ENCODE data around the gene CHMP6. TPM values are rescaled to one million over a fixed set of nuclear protein-coding genes. Genes with fewer than 3 reads are reported as not detected.
"Not testable (repeated sequence)": the region's sequence is repeated elsewhere in the genome, so short reads cannot be mapped to it uniquely, and the experiment has no call there.

Gene CHMP6
- total RNA-seq, 2 experiments from 2014 or later, result 29.8 to 34.6 TPM

DNA sequence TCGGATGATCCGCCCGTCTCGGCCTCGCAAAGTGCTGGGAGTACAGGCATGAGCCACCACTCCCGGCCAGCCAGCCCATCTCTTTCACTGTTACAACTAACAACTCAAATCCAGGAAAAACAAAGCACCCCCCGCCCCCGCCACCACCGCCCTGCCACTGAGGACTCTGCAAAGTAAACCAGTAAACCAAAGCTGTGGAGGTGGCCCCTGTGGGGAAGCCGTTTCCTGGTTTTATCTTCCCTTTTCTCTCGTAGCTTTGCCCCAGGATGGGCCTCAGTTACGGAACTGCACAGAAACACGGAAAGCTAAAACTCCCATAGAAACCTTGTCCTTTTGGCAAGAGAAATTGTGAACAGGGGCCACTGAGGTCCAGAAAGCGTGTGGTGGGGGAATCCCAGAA lies 17.5 kb downstream of the CHMP6 start:
- DNase-seq (no peak), ATAC-seq (no peak)
- H3K27ac Mint-ChIP-seq, result no peak overlapping the region
- H3K36me3 Mint-ChIP-seq, result peaks cover 3% of the 10 kb centered on the region
- H3K9me3 Mint-ChIP-seq (ENCODE audit: low read depth), result peaks cover 3% of the 10 kb centered on the region
- peaks cover 25% of the 10 kb centered on the region for H3K27me3 Mint-ChIP-seq
- CTCF ChIA-PET, result no interaction called here
- peaks cover 10% of the 10 kb centered on the region for H3K4me1 Mint-ChIP-seq
- no peak overlapping the region for H3K4me3 Mint-ChIP-seq

DNA sequence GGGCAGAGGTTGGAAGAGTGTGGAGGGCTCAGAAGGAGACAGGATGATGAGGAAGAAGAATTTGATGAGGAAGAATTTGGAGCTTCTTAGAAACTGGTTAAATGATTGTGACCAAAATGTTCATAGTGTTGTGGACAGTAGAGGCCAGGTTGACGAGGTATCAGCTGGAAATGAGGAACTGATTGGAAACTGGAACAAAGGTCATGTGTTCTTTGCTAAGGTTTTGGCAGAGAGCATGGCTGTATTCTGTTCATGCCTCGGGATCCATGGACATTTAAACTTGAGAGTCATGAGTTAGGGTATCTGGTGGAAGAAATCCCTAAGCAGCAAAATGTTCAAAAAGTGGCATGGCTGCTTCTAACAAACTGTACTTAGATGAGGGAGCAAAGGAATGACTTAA lies 19.3 kb downstream of the CHMP6 start:
- no peak for DNase-seq

DNA sequence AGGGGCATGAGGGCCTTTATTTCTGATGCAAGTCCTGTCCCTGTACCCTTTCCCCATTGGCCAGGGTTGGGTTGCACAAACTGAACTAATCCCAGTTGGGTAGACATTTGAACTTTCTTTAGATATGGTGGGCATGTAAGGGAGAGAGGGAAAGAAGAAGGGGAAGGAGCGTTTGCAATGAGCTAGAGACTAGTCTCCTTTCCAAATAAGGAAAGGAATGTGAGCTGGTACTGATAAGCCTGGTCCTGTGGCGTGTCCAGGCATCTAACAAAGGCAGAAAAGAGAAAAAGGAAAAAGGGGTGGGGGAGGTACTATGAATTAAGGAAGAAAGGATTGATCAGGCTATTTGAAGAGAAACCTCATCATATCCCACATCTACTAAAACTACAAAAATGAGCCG lies 20.3 kb downstream of the CHMP6 start:
- peaks cover 9% of the 10 kb centered on the region for H3K27me3 Mint-ChIP-seq

More for the DNA sequence above, 19.3 kb downstream of the CHMP6 start:
- Mint-ChIP-seq H3K36me3 (peaks cover 6% of the 10 kb centered on the region), H3K27me3 (peaks cover 17% of the 10 kb centered on the region), H3K4me1 (peaks cover 3% of the 10 kb centered on the region), H3K4me3 (no peak overlapping the region), H3K27ac (no peak overlapping the region), H3K9me3 (ENCODE audit: low read depth) (peaks cover 6% of the 10 kb centered on the region)
- no peak for ATAC-seq
- CTCF ChIA-PET, result no interaction called here

DNA sequence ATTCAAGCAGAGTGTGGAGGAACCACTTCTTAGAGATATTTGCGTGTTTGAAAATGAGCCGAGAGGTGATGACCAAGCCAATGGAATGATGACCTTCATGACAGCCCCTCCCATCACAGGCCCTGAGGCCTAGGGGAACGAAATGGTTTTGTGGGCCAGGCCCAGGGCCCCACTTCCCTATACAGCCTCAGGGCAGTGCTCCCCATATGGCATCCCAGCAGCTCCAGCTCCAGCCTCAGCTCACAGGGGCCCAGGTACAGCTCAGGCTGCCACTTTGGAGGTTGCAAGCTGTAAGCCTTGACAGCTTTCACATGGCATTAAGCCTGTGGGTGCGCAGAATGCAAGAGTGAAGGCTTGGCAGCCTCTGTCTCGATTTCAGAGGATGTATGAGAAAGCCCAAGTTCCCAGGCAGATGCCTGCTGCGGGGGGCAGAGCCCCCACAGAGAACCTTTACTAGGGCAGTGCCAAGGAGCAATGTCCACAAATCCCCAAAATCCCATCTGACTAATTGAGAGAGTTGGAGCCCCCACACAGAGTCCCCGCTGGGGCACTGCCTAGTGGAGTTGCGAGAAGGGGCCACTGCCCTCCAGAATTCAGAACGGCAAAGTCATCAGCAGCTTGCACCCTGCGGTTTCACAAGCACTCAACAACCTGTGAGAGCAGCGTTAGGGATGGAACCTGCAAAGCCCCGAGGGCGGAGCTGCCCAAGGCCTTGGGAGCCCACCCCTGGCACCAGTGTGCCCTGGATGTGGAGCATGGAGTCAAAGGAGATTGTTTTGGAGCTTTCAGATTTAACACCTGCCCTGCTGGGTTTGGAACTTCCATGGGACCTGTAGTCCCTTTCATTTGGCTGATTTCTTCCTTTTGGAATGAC lies 21.2 kb downstream of the CHMP6 start:
- H3K36me3 Mint-ChIP-seq, result peaks cover 14% of the 10 kb centered on the region
- H3K27me3 Mint-ChIP-seq, result peaks cover 3% of the 10 kb centered on the region
- ATAC-seq (no peak), DNase-seq (no peak)
- no peak overlapping the region for H3K4me3 Mint-ChIP-seq
- peaks cover 6% of the 10 kb centered on the region for H3K9me3 Mint-ChIP-seq (ENCODE audit: low read depth)
- H3K4me1 Mint-ChIP-seq, result peaks cover 16% of the 10 kb centered on the region
- no peak overlapping the region for H3K27ac Mint-ChIP-seq
- CTCF ChIA-PET, result no interaction called here

More for the DNA sequence above, 20.3 kb downstream of the CHMP6 start:
- ATAC-seq (no peak), DNase-seq (no peak)
- CTCF ChIA-PET, result interaction anchor here (0.6 kb wide), 1 partner anchor 50 kb away, joined by 3 read pairs; no protein-coding TSS in a partner anchor
- Mint-ChIP-seq H3K4me3 (no peak overlapping the region), H3K36me3 (peaks cover 14% of the 10 kb centered on the region), H3K9me3 (ENCODE audit: low read depth) (peaks cover 6% of the 10 kb centered on the region), H3K27ac (no peak overlapping the region), H3K4me1 (peaks cover 9% of the 10 kb centered on the region)

DNA sequence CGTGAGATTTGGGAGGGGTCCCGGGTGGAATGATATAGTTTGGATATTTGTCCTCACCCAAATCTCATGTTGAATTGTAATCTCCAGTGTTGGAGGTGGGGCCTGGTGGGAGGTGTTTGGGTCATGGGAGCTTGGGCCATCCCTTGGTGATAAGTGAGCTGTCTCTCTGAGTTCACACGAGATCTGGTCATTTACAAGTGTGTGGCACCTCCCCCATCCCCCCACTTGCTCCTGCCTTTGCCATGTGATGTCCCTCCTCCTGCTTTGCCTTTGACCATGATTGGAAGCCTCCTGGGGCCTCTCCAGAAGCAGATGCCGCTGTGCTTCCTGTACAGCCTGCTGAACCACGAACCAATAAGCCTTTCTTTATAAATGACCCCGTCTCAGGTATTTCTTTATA lies 22.0 kb downstream of the CHMP6 start:
- peaks cover 3% of the 10 kb centered on the region for H3K27me3 Mint-ChIP-seq
- CTCF ChIA-PET, result no interaction called here

DNA sequence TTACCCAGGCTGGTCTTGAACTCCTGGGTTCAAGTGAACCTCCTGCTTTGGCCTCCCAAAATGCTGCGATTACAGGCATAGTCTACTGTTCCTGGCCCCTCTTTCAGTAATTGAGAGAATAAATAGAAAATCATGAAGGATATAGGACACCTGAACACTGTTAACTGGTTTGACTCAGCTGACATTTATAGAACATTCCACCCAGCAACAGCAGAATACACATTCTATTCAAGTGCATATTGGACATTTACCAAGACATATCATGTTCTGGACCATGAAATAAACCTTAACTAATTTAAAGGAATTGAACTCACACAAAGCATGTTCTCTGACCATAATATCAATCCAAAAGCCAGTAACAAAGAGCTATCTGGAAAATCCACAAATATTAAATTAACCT lies 23.5 kb downstream of the CHMP6 start:
- no peak for ATAC-seq
- peaks cover 3% of the 10 kb centered on the region for H3K27me3 Mint-ChIP-seq
- H3K36me3 Mint-ChIP-seq, result peaks cover 14% of the 10 kb centered on the region
- H3K4me3 Mint-ChIP-seq, result no peak overlapping the region
- CTCF ChIA-PET, result interaction anchor here (1.2 to 2.3 kb wide), 4 partner anchors 9 to 588 kb away, joined by 3 to 8 read pairs (median 4); no protein-coding TSS in a partner anchor
- H3K4me1 Mint-ChIP-seq, result peaks cover 33% of the 10 kb centered on the region
- H3K9me3 Mint-ChIP-seq (ENCODE audit: low read depth), result peaks cover 6% of the 10 kb centered on the region
- DNase-seq, result no peak
- no peak overlapping the region for H3K27ac Mint-ChIP-seq

More for the DNA sequence above, 22.0 kb downstream of the CHMP6 start:
- H3K4me1 Mint-ChIP-seq, result peaks cover 24% of the 10 kb centered on the region
- H3K27ac Mint-ChIP-seq, result no peak overlapping the region
- peaks cover 6% of the 10 kb centered on the region for H3K9me3 Mint-ChIP-seq (ENCODE audit: low read depth)
- ATAC-seq (no peak), DNase-seq (no peak)
- H3K4me3 Mint-ChIP-seq, result no peak overlapping the region
- peaks cover 14% of the 10 kb centered on the region for H3K36me3 Mint-ChIP-seq

DNA sequence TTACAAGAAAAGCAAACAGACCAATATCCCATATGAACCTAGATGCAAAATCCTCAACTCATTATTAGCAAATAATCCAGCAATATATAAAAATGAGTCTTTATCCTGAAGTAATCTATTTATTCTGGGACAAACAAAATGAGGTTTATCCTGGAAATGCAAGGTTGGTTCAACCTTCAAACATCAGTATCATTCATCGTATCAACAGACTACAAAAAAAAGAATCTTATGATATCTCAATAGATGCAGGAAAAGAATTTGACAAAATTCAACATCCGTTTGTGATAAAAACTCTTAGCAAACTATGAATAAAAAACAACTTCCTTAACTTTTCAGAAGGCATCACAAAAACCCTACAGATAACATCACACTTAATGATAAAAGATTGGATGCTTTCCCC lies 24.9 kb downstream of the CHMP6 start:
- peaks cover 11% of the 10 kb centered on the region for H3K36me3 Mint-ChIP-seq
- no peaks in the 10 kb centered on the region for H3K27me3 Mint-ChIP-seq
- H3K4me3 Mint-ChIP-seq, result no peak overlapping the region
- H3K27ac Mint-ChIP-seq, result peak overlapping the region; percentile 35
- H3K9me3 Mint-ChIP-seq (ENCODE audit: low read depth), result peaks cover 3% of the 10 kb centered on the region
- ATAC-seq, result no peak
- CTCF ChIA-PET, result interaction anchor here (12.6 kb wide), 1 partner anchor 87 kb away, joined by 135 read pairs; no protein-coding TSS in a partner anchor
- H3K4me1 Mint-ChIP-seq, result peaks cover 33% of the 10 kb centered on the region
- no peak for DNase-seq

DNA sequence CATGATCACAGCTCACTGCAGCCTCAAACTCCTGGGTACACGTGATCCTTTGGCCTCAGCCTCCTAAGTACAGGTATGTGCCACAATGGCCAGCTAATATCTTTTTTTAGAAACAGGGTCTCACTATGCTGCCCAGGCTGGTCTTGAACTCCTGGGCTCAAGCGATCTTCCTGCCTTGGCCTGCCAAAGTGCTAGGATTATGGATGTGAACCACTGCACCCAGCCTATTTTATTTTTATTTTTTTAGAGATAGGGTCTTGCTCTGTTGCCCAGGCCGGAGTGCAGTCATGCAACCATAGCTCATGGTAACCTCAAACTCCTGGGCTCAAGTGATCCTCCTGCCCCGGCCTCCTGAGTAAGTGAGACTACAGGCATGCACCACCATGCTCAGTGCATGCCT lies 25.7 kb downstream of the CHMP6 start:
- Mint-ChIP-seq H3K27ac (peak overlapping the region; percentile 90), H3K4me1 (peaks cover 33% of the 10 kb centered on the region), H3K36me3 (peaks cover 11% of the 10 kb centered on the region)
- not testable (repeated sequence) for DNase-seq; H3K9me3 Mint-ChIP-seq (ENCODE audit: low read depth); ATAC-seq; H3K4me3 Mint-ChIP-seq; H3K27me3 Mint-ChIP-seq
- CTCF ChIA-PET, result interaction anchor here (0.9 to 12.6 kb wide), 5 partner anchors 12 to 87 kb away, joined by 3 to 135 read pairs (median 16); no protein-coding TSS in a partner anchor

DNA sequence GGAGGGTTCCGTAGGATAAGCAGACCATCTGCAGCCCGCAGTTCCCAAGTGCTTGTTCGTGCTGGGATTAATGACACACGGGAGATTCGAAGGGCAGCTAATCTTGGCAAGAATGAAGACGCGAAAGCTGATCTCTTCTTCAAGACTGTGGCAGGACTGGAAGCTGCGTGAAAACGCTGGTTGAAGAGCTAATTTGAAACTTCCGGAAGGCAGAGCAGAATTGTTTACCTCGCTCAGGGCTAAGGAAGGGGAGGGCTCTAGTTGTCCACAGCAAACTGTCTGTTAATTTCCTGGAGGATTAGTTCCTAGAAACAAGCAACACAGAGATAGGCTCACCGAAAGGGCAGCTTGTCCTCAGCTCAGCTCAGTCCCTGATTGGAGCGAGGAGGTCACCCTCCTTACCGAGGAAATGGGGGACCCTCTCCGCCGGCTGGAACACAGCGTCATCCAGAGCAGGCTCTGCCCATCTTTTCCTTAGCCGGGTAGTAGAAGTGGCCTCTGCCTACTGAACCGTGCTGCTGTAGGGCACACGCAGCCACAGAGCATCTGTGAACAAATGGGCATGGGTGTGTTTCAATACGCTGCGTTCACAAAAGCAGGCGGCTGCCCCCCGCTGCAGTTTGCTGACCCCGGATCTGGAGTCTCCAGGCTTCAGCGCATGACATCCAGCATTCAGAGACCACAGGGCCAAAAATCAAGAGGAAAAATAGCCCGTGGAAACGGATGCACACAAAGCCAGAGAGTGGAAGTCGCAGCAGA lies 26.6 kb downstream of the CHMP6 start:
- DNase-seq, result peak; percentile 80
- peak overlapping the region; percentile 90 for H3K27ac Mint-ChIP-seq
- H3K36me3 Mint-ChIP-seq, result peaks cover 11% of the 10 kb centered on the region
- no peaks in the 10 kb centered on the region for H3K27me3 Mint-ChIP-seq
- H3K4me1 Mint-ChIP-seq, result peaks cover 33% of the 10 kb centered on the region
- CTCF ChIA-PET, result interaction anchor here (0.8 to 12.6 kb wide), 10 partner anchors 9 to 684 kb away, joined by 3 to 135 read pairs (median 5); partner anchors contain the start of gene CHMP6
- H3K4me3 Mint-ChIP-seq, result peak overlapping the region; percentile 65
- peak; percentile 95 for ATAC-seq
- H3K9me3 Mint-ChIP-seq (ENCODE audit: low read depth), result peaks cover 3% of the 10 kb centered on the region

DNA sequence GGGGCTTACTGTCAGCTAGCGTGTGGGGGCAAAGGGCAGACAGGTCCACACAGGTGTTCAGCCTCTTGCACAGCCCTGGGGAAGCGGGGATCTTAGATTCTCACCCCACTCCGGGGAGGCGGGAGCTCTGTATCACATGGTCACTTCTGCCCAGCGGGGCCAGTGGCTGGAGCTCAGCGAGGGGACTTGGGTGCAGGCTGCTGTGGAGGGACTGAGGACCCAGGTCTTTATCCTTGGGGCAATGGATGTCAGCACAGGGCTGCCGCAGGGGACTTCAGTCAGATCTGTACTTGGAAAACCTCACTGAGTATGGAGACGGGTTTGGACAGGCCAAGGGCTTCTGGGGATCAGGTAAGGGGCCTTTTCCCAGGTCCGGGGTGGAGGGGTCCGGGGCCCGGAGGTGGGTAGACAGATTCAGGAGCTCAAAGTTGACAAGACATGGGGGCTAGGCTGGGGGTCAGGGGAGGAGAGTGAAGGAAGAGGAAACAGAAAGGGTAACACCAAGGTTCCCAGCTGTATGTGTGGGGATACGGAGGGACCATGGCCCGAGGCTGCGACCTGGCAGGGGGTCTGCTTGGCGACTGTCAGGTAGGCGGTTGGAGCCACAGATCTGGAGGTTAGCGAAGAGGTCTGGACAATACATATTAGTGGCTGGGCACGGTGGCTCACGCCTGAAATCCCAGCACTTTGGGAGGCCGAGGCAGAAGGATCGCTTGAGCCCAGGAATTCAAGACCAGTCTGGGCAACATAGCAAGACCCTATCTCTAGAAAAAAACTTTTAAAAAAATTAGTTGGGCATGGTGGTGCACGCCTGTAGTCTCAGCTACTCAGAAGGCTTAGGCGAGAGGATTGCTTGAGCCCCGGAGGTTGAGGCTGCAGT lies 28.2 kb downstream of the CHMP6 start:
- H3K27me3 Mint-ChIP-seq, result peaks cover 6% of the 10 kb centered on the region
- peaks cover 11% of the 10 kb centered on the region for H3K36me3 Mint-ChIP-seq
- H3K27ac Mint-ChIP-seq, result peak overlapping the region; percentile 66
- no peak for ATAC-seq
- CTCF ChIA-PET, result interaction anchor here (1.5 to 12.6 kb wide), 4 partner anchors 15 to 84 kb away, joined by 3 to 135 read pairs (median 70); no protein-coding TSS in a partner anchor
- H3K4me3 Mint-ChIP-seq, result peak overlapping the region; percentile 65
- H3K4me1 Mint-ChIP-seq, result peaks cover 39% of the 10 kb centered on the region
- no peak for DNase-seq
- H3K9me3 Mint-ChIP-seq (ENCODE audit: low read depth), result peaks cover 3% of the 10 kb centered on the region

DNA sequence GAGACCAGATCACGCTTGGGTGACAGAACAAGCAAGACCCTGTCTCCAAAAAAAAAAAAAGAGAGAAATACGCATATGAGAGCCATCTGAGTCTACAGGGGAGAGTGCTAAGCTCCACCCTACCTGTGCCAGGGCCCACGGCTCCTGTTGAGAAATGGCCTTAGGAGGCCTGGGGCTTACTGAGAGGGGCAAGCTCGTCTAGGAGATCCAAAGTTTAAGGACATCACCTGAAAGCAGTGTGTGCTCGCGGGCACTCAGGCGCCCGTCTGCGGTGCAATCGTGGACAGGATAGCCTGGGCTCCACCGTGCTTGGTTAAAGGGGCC lies 28.8 kb downstream of the CHMP6 start:
- Mint-ChIP-seq H3K4me1 (peaks cover 39% of the 10 kb centered on the region), H3K27me3 (peaks cover 11% of the 10 kb centered on the region), H3K4me3 (no peak overlapping the region), H3K36me3 (peaks cover 11% of the 10 kb centered on the region), H3K9me3 (ENCODE audit: low read depth) (peaks cover 3% of the 10 kb centered on the region), H3K27ac (no peak overlapping the region)
- CTCF ChIA-PET, result interaction anchor here (1.5 to 12.6 kb wide), 4 partner anchors 16 to 84 kb away, joined by 3 to 135 read pairs (median 70); no protein-coding TSS in a partner anchor
- ATAC-seq, result no peak
- no peak for DNase-seq

DNA sequence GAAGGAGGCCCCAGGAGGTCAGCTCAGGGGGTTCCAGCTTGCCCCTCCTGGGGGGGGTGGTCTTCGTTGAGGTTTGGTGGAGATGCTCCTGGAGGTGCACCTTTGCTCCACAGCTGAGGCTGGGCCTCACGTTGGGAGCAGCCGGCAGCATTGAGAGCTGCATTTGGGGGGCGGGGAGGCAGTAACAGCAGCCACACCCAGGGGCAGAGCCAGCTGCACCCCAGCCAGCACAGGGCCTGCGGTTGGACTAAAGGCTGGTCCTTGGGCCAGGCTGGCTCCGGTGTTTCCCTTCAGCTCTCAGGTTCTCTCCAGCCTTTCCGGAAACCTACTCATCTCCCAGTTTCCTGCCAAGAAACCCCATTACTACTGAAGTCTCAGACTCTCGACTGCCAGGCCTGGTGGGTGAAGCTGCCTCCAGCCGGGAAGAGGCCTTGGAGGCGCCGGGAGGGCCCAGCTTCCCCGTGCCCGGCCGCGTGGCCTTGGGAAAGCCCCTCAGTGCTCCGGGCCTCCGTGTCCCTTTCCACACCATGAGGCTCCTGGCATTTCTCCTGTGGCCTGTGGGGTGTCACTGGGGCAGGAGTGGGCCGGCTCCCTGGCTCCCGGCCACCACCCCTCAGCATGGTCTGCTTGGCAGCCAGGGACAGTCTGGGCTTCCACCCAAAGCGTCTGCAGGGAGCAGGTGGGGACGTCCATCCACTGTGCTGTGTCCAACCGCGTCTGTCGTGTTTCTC lies 29.3 kb downstream of the CHMP6 start:
- DNase-seq, result no peak
- no peak overlapping the region for H3K27ac Mint-ChIP-seq
- H3K4me1 Mint-ChIP-seq, result peaks cover 39% of the 10 kb centered on the region
- H3K9me3 Mint-ChIP-seq (ENCODE audit: low read depth), result no peaks in the 10 kb centered on the region
- CTCF ChIA-PET, result interaction anchor here (0.5 to 12.6 kb wide), 5 partner anchors 16 to 962 kb away, joined by 3 to 135 read pairs (median 3); no protein-coding TSS in a partner anchor
- peaks cover 11% of the 10 kb centered on the region for H3K27me3 Mint-ChIP-seq
- H3K4me3 Mint-ChIP-seq, result no peak overlapping the region
- peaks cover 8% of the 10 kb centered on the region for H3K36me3 Mint-ChIP-seq
- ATAC-seq, result no peak
